Fibroblast of lung (primary cell): Measurements from ENCODE around the gene PDE1A. TPM values are rescaled to one million over a fixed set of nuclear protein-coding genes. Genes with fewer than 3 reads are reported as not detected.
A peak's percentile ranks its signal among the peaks of the same experiment; 100 is the strongest.

Source experiments
- DNase-seq, 2 donors: peaks; one replicate each; pipeline versions ENCODE4 v3.0.0 to v3.0.0-alpha.2; 2010; ENCODE audit warnings: low read depth in 2 of 2
- H2AFZ ChIP-seq: 2 replicates; pipeline ENCODE4 v1.5.1; 2012; ENCODE audit warnings: low read length, control low read depth, inconsistent platforms
- H3K27ac ChIP-seq: 2 replicates; pipeline ENCODE4 v1.5.1; 2011; ENCODE audit warnings: low read length, control low read depth; ENCODE audit not compliant: insufficient read depth
- H3K27me3 ChIP-seq: 2 replicates; pipeline ENCODE4 v1.5.1; 2011; ENCODE audit warnings: mild to moderate bottlenecking, low read length; ENCODE audit not compliant: control insufficient read depth, insufficient read depth
- H3K36me3 ChIP-seq: 2 replicates; pipeline ENCODE4 v1.5.1; 2011; ENCODE audit warnings: low read length; ENCODE audit not compliant: control insufficient read depth, insufficient read depth
- H3K4me1 ChIP-seq: 2 replicates; pipeline ENCODE4 v1.5.1; 2011; ENCODE audit warnings: low read length; ENCODE audit not compliant: control insufficient read depth, insufficient read depth; ENCODE audit errors: extremely low read depth
- H3K4me2 ChIP-seq: 2 replicates; pipeline ENCODE4 v1.5.1; 2011; ENCODE audit warnings: low read length, control low read depth; ENCODE audit not compliant: insufficient read depth; ENCODE audit errors: extremely low read depth
- H3K4me3 ChIP-seq, 4 experiments: fragments of 200-600 bp in 1 of 4; sonication (generic) in 1 of 4; replicated peaks in 1 of 4; 2 replicates each; pipeline ENCODE4 v1.5.1; 2011 to 2016; ENCODE audit warnings: low read length in 4 of 4, low read depth in 3 of 4, mild to moderate bottlenecking in 3 of 4, control low read depth in 2 of 4, inconsistent platforms in 1 of 4, mixed read lengths in 1 of 4; ENCODE audit not compliant: insufficient read depth in 1 of 4; ENCODE audit errors: control extremely low read depth in 1 of 4
- H3K79me2 ChIP-seq: 2 replicates; pipeline ENCODE4 v1.5.1; 2012; ENCODE audit warnings: mild to moderate bottlenecking, low read length, inconsistent platforms; ENCODE audit not compliant: control insufficient read depth, insufficient read depth
- H3K9ac ChIP-seq: 2 replicates; pipeline ENCODE4 v1.5.1; 2011; ENCODE audit warnings: mild to moderate bottlenecking, low read length, control low read depth; ENCODE audit not compliant: insufficient read depth
- H3K9me3 ChIP-seq: 2 replicates; pipeline ENCODE4 v1.5.1; 2012; ENCODE audit warnings: low read depth, low read length; ENCODE audit not compliant: control insufficient read depth, insufficient read depth
- H4K20me1 ChIP-seq: 2 replicates; pipeline ENCODE4 v1.5.1; 2011; ENCODE audit warnings: low read length; ENCODE audit not compliant: control insufficient read depth, insufficient read depth; ENCODE audit errors: extremely low read depth
- EZH2 ChIP-seq: IDR thresholded peaks from 2 replicates; pipeline ENCODE4 v1.5.1; 2012; ENCODE audit warnings: low read length, control low read depth, mild to moderate bottlenecking; ENCODE audit errors: missing control alignments
- polyA plus RNA-seq, 2 donors: library from polyadenylated mRNA; depleted of rRNA in 1 of 2; stranded (reverse) in 1 of 2; unstranded in 1 of 2; fragments of >200 nt; gene quantifications; 2 replicates each; pipeline ENCODE4 v1.2.1, GENCODE V29; 2011 to 2012; ENCODE audit warnings: missing spikeins in 1 of 2
- total RNA-seq: library from RNA; depleted of rRNA; stranded (reverse); fragments of >200 nt; gene quantifications from 2 replicates; pipeline ENCODE4 v1.2.1, GENCODE V29; 2014
- TF ChIP-seq, protein P1 (sequence below), 2 donors: IDR thresholded peaks in 1 of 2; conservative IDR thresholded peaks in 1 of 2; 1 replicate in 1 of 2; 2 replicates in 1 of 2; pipeline ENCODE4 v1.5.1; 2011 to 2012; ENCODE audit warnings: low read length in 2 of 2, control low read depth in 1 of 2, inconsistent platforms in 1 of 2, low read depth in 1 of 2, mild to moderate bottlenecking in 1 of 2

PDE1A gene
- total and polyA plus RNA-seq, 2 donors (not counting 1 experiment from before 2014, with no cell fraction given) = 4.0 to 7.1 TPM

DNA sequence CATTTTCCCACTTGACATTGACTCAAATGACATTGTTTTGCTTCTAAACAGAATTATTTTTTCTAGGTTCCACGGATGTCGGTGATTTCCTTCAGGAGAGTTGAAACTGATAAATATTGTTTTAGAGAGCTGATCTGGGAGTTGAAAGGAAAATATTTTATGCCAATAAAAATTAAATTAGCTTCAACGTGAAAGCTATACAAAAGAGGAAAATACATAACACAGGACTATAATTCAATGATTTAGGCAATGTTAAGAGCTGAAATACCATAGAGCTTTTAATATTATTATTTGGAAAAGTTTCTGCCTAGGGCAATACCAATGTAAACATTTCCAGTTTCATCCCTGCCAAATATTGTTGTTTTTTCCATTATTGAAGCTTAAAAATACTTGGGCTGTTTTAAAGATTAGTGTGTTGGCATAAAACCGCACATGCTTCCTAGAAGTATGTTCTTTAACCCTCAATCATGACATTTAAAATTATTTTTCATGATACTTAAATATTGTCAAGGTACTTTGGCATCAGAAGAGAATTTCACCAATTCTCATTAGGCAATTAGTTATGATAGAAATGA is 18.6 kb upstream of the PDE1A start:
- Histone ChIP-seq H3K79me2 (no peaks in the 10 kb centered on the region), H3K9ac (no peak overlapping the region), H3K27me3 (no peaks in the 10 kb centered on the region), H3K27ac (no peak overlapping the region), H3K4me3 (no peak overlapping the region), H3K36me3 (no peaks in the 10 kb centered on the region), H3K9me3 (no peaks in the 10 kb centered on the region), H4K20me1 (no peaks in the 10 kb centered on the region), H3K4me2 (no peak overlapping the region), H2AFZ (no peak overlapping the region), H3K4me1 (peaks cover 3% of the 10 kb centered on the region)
- TF ChIP-seq, protein P1, sequence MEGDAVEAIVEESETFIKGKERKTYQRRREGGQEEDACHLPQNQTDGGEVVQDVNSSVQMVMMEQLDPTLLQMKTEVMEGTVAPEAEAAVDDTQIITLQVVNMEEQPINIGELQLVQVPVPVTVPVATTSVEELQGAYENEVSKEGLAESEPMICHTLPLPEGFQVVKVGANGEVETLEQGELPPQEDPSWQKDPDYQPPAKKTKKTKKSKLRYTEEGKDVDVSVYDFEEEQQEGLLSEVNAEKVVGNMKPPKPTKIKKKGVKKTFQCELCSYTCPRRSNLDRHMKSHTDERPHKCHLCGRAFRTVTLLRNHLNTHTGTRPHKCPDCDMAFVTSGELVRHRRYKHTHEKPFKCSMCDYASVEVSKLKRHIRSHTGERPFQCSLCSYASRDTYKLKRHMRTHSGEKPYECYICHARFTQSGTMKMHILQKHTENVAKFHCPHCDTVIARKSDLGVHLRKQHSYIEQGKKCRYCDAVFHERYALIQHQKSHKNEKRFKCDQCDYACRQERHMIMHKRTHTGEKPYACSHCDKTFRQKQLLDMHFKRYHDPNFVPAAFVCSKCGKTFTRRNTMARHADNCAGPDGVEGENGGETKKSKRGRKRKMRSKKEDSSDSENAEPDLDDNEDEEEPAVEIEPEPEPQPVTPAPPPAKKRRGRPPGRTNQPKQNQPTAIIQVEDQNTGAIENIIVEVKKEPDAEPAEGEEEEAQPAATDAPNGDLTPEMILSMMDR (conservative IDR thresholded peaks at IDR 0.05 in 1 of 2, IDR thresholded peaks at IDR 0.05 in 1 of 2; ENCODE audit: low read depth in 1 of 2, low read length in 2 of 2) = no peak
- TF ChIP-seq EZH2 = no peak
- peak; percentile 5 to 27 for DNase-seq

DNA sequence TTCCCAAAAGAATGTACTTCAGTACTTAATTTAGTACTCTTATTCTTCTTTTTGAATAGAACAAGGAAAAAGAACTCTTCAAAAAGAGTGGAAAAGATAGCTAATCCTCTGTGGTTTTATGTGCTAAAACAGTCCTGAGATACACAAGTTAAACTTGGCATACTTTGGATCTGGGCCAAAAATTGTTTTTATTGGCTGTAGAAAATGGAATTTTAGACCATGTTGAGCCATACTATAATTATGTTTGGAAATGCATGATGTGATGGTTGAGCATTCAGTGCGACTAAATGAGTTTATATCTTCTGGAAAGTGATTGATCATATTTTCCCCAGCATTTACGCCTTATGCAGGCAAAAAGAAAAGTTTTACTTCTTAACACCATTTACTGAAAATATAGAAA is 18.0 kb upstream of the PDE1A start:
- H3K27me3 ChIP-seq = no peaks in the 10 kb centered on the region
- H3K4me3 ChIP-seq = no peak overlapping the region
- H3K79me2 ChIP-seq = no peaks in the 10 kb centered on the region
- no peak for TF ChIP-seq EZH2
- TF ChIP-seq, protein P1 (conservative IDR thresholded peaks at IDR 0.05 in 1 of 2, IDR thresholded peaks at IDR 0.05 in 1 of 2; ENCODE audit: low read depth in 1 of 2, low read length in 2 of 2) = no peak
- no peak overlapping the region for H3K9ac ChIP-seq
- H3K27ac ChIP-seq = no peak overlapping the region
- H4K20me1 ChIP-seq = no peaks in the 10 kb centered on the region
- no peak overlapping the region for H3K4me2 ChIP-seq
- no peak overlapping the region for H2AFZ ChIP-seq
- DNase-seq = peak; percentile 41 to 44
- no peaks in the 10 kb centered on the region for H3K36me3 ChIP-seq
- H3K9me3 ChIP-seq = no peaks in the 10 kb centered on the region
- H3K4me1 ChIP-seq = peaks cover 3% of the 10 kb centered on the region

DNA sequence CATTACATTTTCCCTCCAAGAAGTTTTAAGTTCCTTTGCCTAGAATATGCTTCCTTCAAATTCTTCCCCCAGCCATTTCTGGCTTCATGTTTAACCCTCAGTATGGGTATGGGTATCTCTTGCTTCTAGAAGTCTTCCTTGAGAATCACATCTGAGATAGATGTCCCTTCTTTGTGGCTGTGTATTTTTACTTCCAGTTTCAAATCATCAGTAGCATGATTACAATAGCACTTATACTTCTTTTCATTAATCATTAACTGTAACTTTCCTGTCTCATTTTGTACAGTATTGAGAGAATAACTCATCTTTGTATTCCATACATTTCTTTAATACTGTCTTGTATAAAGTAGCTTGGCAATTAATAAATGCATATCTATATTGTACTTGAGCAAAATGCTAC is 17.3 kb upstream of the PDE1A start:
- no peak overlapping the region for H2AFZ ChIP-seq
- H3K4me3 ChIP-seq = no peak overlapping the region
- no peak overlapping the region for H3K27ac ChIP-seq
- H3K4me1 ChIP-seq = peaks cover 3% of the 10 kb centered on the region
- H3K36me3 ChIP-seq = no peaks in the 10 kb centered on the region
- no peaks in the 10 kb centered on the region for H3K79me2 ChIP-seq
- no peak overlapping the region for H3K9ac ChIP-seq
- no peaks in the 10 kb centered on the region for H4K20me1 ChIP-seq
- no peak for TF ChIP-seq EZH2
- TF ChIP-seq, protein P1 (conservative IDR thresholded peaks at IDR 0.05 in 1 of 2, IDR thresholded peaks at IDR 0.05 in 1 of 2; ENCODE audit: low read depth in 1 of 2, low read length in 2 of 2) = no peak
- no peak overlapping the region for H3K4me2 ChIP-seq
- no peaks in the 10 kb centered on the region for H3K9me3 ChIP-seq
- no peak for DNase-seq
- H3K27me3 ChIP-seq = no peaks in the 10 kb centered on the region
